ENCODE data around the gene AKR1C2. TPM values are rescaled to one million over a fixed set of nuclear protein-coding genes. Genes with fewer than 3 reads are reported as not detected.
"Not testable (repeated sequence)": the region's sequence is repeated elsewhere in the genome, so short reads cannot be mapped to it uniquely, and the experiment has no call there.

The AKR1C2 gene
- total RNA-seq, 2 experiments from 2014 or later = 0.17 TPM; not detected in 1

DNA sequence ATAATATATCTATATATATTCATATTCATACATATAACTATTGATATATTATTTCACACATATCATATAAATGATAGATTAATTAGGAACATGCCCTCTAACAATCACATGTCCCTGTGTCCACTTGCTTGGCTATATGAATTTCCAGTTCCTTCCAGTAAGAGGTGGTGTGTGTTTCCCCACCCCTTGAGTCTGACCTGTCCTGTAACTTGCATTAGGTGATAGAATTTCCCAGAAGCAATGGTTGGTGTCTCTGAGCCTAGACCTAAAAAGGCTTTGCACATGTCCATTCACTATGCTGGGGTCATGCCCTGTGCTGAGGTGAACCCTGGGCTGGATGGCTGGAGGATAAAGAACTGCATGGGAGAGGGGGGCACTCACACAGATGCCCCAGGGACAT is 9.4 kb downstream of the AKR1C2 start:
- H3K27ac Mint-ChIP-seq; H3K9me3 Mint-ChIP-seq; POLR2A ChIA-PET; H3K4me1 Mint-ChIP-seq; CTCF ChIA-PET; H3K27me3 Mint-ChIP-seq; DNase-seq; H3K4me3 Mint-ChIP-seq; H3K36me3 Mint-ChIP-seq (ENCODE audit: low read depth): not testable (repeated sequence)

DNA sequence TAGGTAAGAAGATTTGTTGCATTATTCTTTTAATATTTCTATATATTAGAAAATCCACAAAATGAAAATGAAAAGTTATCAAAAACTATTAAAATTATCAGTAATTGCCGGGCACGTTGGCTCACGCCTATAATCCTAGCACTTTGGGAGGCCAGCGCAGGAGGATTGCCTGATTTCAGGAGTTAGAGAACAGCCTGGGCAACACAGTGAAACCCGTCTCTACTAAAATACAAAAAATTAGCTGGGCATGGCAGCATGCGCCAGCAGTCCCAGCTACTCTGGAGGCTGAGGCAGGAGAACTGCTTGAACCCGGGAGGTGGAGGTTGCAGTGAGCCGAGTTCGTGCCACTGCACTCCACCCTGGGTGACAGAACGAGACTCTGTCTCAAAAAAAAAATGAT is 11.1 kb downstream of the AKR1C2 start:
- H3K9me3 Mint-ChIP-seq; H3K36me3 Mint-ChIP-seq (ENCODE audit: low read depth); DNase-seq; POLR2A ChIA-PET; H3K4me3 Mint-ChIP-seq; CTCF ChIA-PET; H3K27me3 Mint-ChIP-seq; H3K27ac Mint-ChIP-seq; H3K4me1 Mint-ChIP-seq: not testable (repeated sequence)

DNA sequence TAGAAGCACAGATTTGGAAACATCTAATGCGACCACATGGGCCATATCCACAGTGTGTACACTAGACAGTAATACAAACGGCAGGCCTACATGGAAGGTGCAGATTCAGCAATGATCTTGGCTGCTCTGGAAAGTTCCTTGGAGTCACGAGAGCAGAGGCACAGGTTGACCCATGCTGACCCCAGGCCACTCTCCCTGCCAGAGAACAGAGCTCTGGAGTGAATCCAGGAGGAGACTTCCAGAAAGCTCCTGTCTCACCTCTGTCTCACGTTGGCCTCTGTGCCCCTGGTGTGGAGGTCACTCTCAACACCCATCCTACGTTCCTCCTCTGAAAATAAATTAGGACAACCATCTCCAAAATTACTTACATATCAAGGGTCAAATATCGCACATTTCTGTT is 12.2 kb downstream of the AKR1C2 start:
- H3K27ac Mint-ChIP-seq; H3K4me3 Mint-ChIP-seq; H3K36me3 Mint-ChIP-seq (ENCODE audit: low read depth); CTCF ChIA-PET; POLR2A ChIA-PET; H3K4me1 Mint-ChIP-seq; H3K27me3 Mint-ChIP-seq; H3K9me3 Mint-ChIP-seq; DNase-seq: not testable (repeated sequence)

DNA sequence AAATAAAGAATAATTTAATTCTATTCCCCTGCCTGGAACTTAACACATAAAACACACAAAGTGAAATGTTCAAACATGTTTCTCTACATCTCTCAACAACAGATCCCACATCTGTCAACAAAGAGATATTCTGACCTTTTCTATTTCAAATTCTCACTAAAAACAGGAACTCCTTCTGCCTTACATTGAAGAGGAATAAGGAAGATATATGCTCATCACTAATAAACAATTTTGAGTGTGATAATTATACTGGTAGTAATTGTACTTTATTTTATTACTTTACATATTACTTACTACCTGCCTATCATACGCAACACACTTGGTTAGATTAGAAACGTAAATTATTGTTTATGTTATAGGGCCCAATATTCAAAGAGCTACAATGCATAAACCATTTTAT is 13.4 kb downstream of the AKR1C2 start:
- H3K4me1 Mint-ChIP-seq = no peaks in the 10 kb centered on the region
- H3K9me3 Mint-ChIP-seq = no peaks in the 10 kb centered on the region
- no peak overlapping the region for H3K27ac Mint-ChIP-seq
- ChIA-PET CTCF (interaction anchor here (1.0 kb wide), 1 partner anchor 179 kb away, joined by 4 read pairs; no protein-coding TSS in a partner anchor), POLR2A (no interaction called here)
- H3K4me3 Mint-ChIP-seq = no peak overlapping the region
- H3K36me3 Mint-ChIP-seq (ENCODE audit: low read depth) = no peaks in the 10 kb centered on the region
- peaks cover 2% of the 10 kb centered on the region for H3K27me3 Mint-ChIP-seq
- no peak for DNase-seq

DNA sequence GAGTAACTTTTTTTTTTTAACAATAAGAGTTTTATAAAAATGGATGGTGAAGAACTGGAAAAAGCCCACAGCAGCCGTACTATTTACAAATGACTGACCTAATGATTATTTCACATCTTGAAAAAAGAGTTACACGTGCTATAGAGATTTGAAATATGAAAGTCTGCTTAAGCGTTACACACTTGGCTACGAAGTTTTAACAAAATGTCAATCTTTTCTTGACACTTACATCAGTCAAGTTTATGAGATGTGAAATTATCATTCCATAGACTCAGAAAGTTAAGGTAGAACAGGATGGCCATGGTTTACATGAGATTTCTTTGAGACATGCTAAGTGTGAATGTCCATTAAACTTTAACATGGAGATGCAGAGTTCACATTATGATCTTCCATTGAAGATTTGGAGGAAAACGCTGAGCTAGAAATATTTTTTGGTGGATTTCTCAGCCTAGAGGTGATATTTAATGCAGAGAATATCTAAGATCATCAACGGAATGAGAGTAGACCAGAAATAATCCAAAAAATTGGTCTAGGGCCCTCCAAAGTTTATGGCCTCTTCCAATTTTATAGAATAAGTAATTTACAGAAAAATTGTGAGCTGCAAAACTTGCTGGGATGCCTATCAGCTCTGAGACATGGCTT is 15.5 kb downstream of the AKR1C2 start:
- H3K4me1 Mint-ChIP-seq; DNase-seq; H3K27me3 Mint-ChIP-seq; H3K36me3 Mint-ChIP-seq (ENCODE audit: low read depth); CTCF ChIA-PET; H3K27ac Mint-ChIP-seq; H3K4me3 Mint-ChIP-seq; H3K9me3 Mint-ChIP-seq; POLR2A ChIA-PET: not testable (repeated sequence)

DNA sequence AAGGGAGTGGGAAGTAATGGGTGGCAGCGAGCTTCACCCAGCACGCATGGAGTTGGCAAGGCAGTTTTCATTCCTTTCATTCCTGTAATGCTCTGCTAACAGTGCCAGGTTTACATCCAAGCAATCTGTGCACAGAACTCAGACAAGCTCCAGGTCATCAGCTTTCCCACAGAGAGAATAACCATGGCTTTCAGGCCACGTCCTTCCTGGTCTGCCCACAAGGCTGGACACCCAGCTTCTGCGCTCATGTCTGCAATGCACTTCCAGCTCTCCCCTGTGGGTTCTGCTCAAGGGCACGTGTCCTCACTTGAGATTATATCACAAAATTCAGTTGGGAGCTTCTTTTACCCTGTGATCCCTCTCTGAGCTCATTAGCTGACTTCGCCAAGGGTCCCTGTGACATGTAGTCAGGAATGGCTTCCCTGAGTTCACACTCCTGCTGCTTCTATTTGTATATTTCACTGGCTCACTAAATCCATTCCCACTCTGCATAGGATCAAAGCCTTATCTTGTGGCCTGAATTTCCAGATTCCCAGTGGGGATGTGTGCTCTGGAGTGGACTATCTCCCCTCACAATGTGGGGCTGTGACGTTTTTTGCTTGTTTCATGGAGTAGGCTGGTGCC is 18.6 kb downstream of the AKR1C2 start:
- Mint-ChIP-seq H3K27me3 (peaks cover 2% of the 10 kb centered on the region), H3K4me1 (no peaks in the 10 kb centered on the region), H3K36me3 (ENCODE audit: low read depth) (no peaks in the 10 kb centered on the region), H3K4me3 (no peak overlapping the region), H3K9me3 (no peaks in the 10 kb centered on the region), H3K27ac (no peak overlapping the region)
- no peak for DNase-seq
- CTCF ChIA-PET = interaction anchor here (0.6 kb wide), 1 partner anchor 18 kb away, joined by 3 read pairs; no protein-coding TSS in a partner anchor
- POLR2A ChIA-PET = no interaction called here

DNA sequence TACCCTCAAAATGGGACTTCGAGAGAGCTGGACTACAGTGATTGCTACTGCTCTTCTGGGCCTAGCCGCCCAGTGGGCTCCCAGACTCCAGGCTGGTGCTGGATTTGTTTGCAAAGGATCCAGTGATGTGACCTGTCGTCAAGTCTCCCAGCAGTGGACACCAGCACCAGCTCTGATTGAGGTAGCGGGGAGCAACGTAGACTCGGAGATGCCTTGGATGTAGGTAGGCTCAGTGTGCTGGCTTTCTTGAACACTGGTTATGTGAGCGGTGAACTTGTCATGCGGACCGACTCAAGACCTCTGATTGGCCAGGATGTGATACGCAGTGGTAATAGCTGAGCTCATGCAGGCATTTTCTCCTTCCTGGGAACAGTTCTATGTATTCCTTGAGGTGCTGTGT is 19.4 kb downstream of the AKR1C2 start:
- POLR2A ChIA-PET = no interaction called here
- Mint-ChIP-seq H3K36me3 (ENCODE audit: low read depth) (no peaks in the 10 kb centered on the region), H3K4me3 (no peak overlapping the region), H3K27me3 (peaks cover 2% of the 10 kb centered on the region), H3K4me1 (no peaks in the 10 kb centered on the region), H3K27ac (no peak overlapping the region), H3K9me3 (no peaks in the 10 kb centered on the region)
- CTCF ChIA-PET = no interaction called here
- DNase-seq = no peak

DNA sequence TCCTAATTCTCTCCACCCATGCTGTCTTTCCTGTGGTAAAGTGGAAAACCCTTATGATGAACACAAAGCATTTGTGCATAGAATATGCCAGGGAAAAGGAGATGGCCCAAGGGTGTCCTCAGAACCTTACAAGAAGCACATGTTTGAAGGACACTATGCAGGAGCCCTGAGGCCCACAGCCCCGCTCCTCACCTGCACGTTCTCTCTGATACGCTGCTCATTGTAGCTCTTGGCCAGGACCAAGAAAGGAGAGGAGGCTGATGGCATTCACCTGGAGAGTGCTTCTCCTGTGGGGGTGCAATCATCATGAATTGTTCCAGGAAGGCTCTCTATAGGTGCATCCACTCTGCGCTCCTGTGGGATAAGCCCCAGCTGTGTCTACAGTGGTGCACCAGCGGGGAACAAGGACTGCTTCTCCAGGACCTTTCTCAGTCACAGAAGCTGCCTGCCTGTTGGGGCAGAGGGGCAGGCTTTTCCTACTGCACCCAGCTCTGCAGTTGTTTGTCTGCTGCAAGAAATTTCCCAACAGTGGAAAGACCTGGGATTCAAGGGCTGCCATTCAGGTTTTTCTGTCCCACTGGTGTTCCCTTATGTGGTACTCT is 19.9 kb downstream of the AKR1C2 start:
- Mint-ChIP-seq H3K27ac (no peak overlapping the region), H3K4me3 (no peak overlapping the region), H3K4me1 (no peaks in the 10 kb centered on the region), H3K9me3 (no peaks in the 10 kb centered on the region), H3K36me3 (ENCODE audit: low read depth) (no peaks in the 10 kb centered on the region), H3K27me3 (peaks cover 2% of the 10 kb centered on the region)
- DNase-seq = no peak
- POLR2A ChIA-PET = no interaction called here
- CTCF ChIA-PET = no interaction called here

DNA sequence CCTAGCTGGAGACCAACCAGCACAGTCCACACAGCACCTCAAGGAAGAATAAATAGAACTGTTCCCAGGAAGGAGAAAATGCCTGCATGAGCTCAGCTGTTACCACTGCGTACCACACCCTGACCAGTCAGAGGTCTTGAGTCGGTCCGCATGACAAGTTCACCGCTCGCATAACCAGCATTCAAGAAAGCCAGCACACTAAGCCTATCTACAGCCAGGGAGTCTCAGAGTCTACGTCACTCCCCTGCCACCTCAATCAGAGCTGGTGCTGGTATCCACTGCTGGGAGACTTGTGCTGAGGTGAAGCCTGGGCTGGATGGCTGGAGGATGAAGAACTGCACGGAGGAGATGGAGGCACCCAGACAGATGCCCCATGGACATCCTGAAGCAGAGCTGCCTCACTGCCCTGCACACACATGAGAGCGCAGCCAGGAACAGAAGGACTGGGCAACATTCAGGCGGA is 20.9 kb downstream of the AKR1C2 start:
- no peak overlapping the region for H3K27ac Mint-ChIP-seq
- H3K36me3 Mint-ChIP-seq (ENCODE audit: low read depth) = no peaks in the 10 kb centered on the region
- DNase-seq = no peak
- H3K9me3 Mint-ChIP-seq = no peaks in the 10 kb centered on the region
- H3K4me3 Mint-ChIP-seq = no peak overlapping the region
- POLR2A ChIA-PET = no interaction called here
- CTCF ChIA-PET = interaction anchor here (2.4 kb wide), 1 partner anchor 133 kb away, joined by 9 read pairs; no protein-coding TSS in a partner anchor
- H3K4me1 Mint-ChIP-seq = no peaks in the 10 kb centered on the region
- H3K27me3 Mint-ChIP-seq = peaks cover 2% of the 10 kb centered on the region

DNA sequence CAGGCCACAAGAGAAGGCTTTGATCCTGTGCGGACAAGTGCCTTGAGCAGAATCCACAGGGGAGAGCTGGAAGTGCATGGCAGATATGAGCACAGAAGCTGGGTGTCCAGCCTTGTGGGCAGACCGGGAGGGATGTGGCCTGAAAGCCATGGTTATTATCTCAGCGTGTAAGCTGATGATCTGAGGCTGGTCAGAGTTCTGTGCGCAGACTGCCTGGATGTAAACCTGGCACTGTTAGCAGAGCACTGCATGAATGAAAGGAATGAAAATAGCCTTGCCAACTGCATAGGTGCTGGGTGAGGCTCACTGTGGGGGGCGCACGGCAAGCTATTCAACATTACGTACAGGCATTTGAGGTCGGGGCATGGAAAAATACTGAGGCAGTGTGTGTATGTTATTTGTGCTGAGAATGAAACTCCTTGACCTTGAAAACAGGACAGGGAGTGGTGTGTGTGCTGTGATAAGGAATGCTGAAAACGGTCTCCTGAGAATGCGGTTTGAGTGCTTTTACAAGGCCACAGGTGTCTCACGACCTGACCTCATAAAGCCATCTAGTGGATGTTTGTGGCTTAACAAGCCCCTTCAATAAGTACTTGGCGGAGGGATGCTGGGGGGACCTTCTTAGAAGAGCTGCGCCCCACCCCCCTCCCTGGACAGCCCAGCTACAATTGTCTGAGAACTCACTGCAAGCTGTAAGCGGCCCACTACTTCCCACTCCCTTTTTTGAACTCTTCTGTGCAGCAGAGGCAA is 21.8 kb downstream of the AKR1C2 start:
- Mint-ChIP-seq H3K27me3 (peaks cover 2% of the 10 kb centered on the region), H3K27ac (no peak overlapping the region), H3K36me3 (ENCODE audit: low read depth) (no peaks in the 10 kb centered on the region), H3K4me1 (no peaks in the 10 kb centered on the region), H3K4me3 (no peak overlapping the region), H3K9me3 (no peaks in the 10 kb centered on the region)
- POLR2A ChIA-PET = no interaction called here
- CTCF ChIA-PET = interaction anchor here (2.4 kb wide), 1 partner anchor 132 kb away, joined by 9 read pairs; no protein-coding TSS in a partner anchor
- DNase-seq = no peak

DNA sequence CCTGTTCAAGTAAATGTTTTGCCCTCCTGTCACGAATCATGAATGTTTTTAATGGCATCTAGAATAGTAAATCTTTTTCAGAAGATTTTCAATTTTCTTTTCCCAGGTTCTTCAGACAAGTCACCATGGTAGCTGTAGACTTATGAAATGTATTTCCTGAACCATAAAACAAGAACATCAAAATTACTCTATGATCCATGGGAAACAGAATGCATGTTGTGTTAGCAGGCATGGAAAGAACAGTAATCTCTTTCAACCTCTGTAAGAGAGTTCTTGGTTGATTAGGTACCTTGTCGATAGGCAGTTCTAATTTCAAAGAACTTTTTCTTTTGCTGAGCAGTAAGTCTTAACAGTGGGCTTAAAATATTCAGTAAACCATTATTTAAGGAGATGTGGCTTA is 22.9 kb downstream of the AKR1C2 start:
- ChIA-PET CTCF (interaction anchor here (2.4 kb wide), 1 partner anchor 131 kb away, joined by 9 read pairs; no protein-coding TSS in a partner anchor), POLR2A (no interaction called here)

DNA sequence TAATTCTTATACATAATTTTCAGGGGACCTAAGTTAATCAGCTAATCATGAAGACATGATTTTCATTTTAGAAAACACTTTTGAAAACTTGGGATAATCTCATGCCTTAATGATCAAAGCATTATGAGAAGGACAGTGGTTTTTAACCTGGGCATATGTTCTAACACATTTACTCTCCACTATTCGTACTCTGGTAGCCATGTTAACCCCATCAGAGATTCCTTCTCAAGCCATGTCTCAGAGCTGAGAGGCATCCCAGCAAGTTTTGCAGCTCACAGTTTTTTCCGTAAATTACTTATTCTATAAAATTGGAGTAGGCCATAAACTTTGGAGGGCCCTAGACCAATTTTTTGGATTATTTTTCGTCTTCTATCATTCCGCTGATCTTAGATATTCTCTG is 24.8 kb downstream of the AKR1C2 start:
- no peak for DNase-seq
- CTCF ChIA-PET = no interaction called here

More for the DNA sequence above, 22.9 kb downstream of the AKR1C2 start:
- H3K4me3 Mint-ChIP-seq = no peak overlapping the region
- H3K9me3 Mint-ChIP-seq = no peaks in the 10 kb centered on the region
- H3K4me1 Mint-ChIP-seq = no peaks in the 10 kb centered on the region
- no peak for DNase-seq
- H3K27ac Mint-ChIP-seq = no peak overlapping the region
- peaks cover 2% of the 10 kb centered on the region for H3K27me3 Mint-ChIP-seq
- H3K36me3 Mint-ChIP-seq (ENCODE audit: low read depth) = no peaks in the 10 kb centered on the region

DNA sequence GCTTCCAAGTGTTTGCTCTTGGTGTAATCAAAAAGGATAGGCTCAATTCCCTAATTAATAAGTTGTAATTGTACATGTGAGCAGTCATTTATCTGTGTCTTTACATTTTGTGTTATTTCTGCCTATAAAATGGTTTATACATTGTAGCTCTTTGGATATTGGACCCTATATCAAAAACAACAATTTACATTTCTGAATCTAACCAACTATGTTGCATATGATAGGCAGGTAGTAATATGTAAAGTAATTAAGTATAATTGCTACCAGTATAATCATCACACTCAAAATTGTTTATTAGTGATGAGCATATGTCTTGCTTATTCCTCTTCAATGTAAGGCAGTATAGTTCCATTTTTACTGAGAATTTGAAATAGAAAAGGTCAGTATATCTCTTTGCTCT is 26.6 kb downstream of the AKR1C2 start:
- ChIA-PET CTCF (no interaction called here), POLR2A (no interaction called here)
- Mint-ChIP-seq H3K9me3 (no peaks in the 10 kb centered on the region), H3K4me3 (no peak overlapping the region), H3K27me3 (no peaks in the 10 kb centered on the region), H3K4me1 (no peaks in the 10 kb centered on the region), H3K27ac (no peak overlapping the region), H3K36me3 (ENCODE audit: low read depth) (no peaks in the 10 kb centered on the region)
- no peak for DNase-seq

More for the DNA sequence above, 24.8 kb downstream of the AKR1C2 start:
- Mint-ChIP-seq H3K9me3 (no peaks in the 10 kb centered on the region), H3K36me3 (ENCODE audit: low read depth) (no peaks in the 10 kb centered on the region), H3K4me1 (no peaks in the 10 kb centered on the region), H3K27me3 (no peaks in the 10 kb centered on the region), H3K27ac (no peak overlapping the region), H3K4me3 (no peak overlapping the region)
- POLR2A ChIA-PET = no interaction called here

Measured in activated CD4-positive, alpha-beta T cell treated with anti-CD3 and anti-CD28 coated beads, Interleukin-2, amount 10 ng/mL, durations not matched to agents 7 days and 5 days (primary cell).